Kidney (tissue), 11 donors: Measurements from ENCODE around the gene TLK2. TPM values are rescaled to one million over a fixed set of nuclear protein-coding genes. Genes with fewer than 3 reads are reported as not detected.
"Not testable (repeated sequence)": the region's sequence is repeated elsewhere in the genome, so short reads cannot be mapped to it uniquely, and the experiment has no call there.

Source experiments
- DNase-seq, 5 donors: peaks; one replicate each; pipeline ENCODE4 v3.0.0-alpha.2; 2013 to 2020
- FAIRE-seq: peaks from 2 replicates; lab custom pipeline; 2012; peaks lifted over from hg19 to GRCh38; lab: Jason Lieb, UNC
- H3K27ac ChIP-seq, 2 donors: one replicate each; pipeline ENCODE4 v1.7.0; 2013; ENCODE audit warnings: low read depth in 2 of 2, low read length in 2 of 2, inconsistent platforms in 1 of 2
- H3K27me3 ChIP-seq: one replicate; pipeline ENCODE4 v1.7.1; 2013; ENCODE audit warnings: low read length, inconsistent platforms; ENCODE audit not compliant: control insufficient read depth, insufficient read depth
- H3K36me3 ChIP-seq, 3 donors: one replicate each; pipeline versions ENCODE4 v1.7.0 to v1.7.1; 2013; ENCODE audit warnings: low read length in 3 of 3, control low read depth in 1 of 3, inconsistent platforms in 1 of 3; ENCODE audit not compliant: insufficient read depth in 3 of 3, control insufficient read depth in 2 of 3
- H3K4me1 ChIP-seq, 3 donors: one replicate each; pipeline versions ENCODE4 v1.7.0 to v1.7.1; 2013; ENCODE audit warnings: low read length in 3 of 3, inconsistent platforms in 1 of 3, low read depth in 1 of 3; ENCODE audit not compliant: control insufficient read depth in 2 of 3, insufficient read depth in 2 of 3
- H3K4me3 ChIP-seq, 3 donors: one replicate each; pipeline versions ENCODE4 v1.7.0 to v1.8.1; 2013; ENCODE audit warnings: low read length in 3 of 3, control low read depth in 1 of 3, inconsistent platforms in 1 of 3
- H3K9ac ChIP-seq, 3 donors: one replicate each; pipeline versions ENCODE4 v1.7.0 to v1.7.1; 2013; ENCODE audit warnings: low read length in 3 of 3, control low read depth in 1 of 3, inconsistent platforms in 1 of 3
- H3K9me3 ChIP-seq, 3 donors: one replicate each; pipeline versions ENCODE4 v1.7.0 to v1.7.1; 2013; ENCODE audit warnings: low read length in 3 of 3, control low read depth in 1 of 3, inconsistent platforms in 1 of 3; ENCODE audit not compliant: control insufficient read depth in 2 of 3, insufficient read depth in 1 of 3
- intact Hi-C: fragments of 100-400 bp; cut with DNase I; formaldehyde crosslinking; loops from one replicate; pipeline ENCODE4 v1.11.1; 2022
- polyA plus RNA-seq: library from polyadenylated mRNA; stranded (reverse); fragments of 350-450 nt; fragmentation: Illumina TruSeq; extraction: RNeasy Lipid Tissue Mini Kit (QIAGEN cat#74804); gene quantifications from one replicate; pipeline ENCODE4 v1.2.3, GENCODE V29; 2014; ENCODE audit warnings: low read depth, low replicate concordance; ENCODE audit not compliant: insufficient read depth
- total RNA-seq: library from RNA; stranded (reverse); fragmentation: NEBNext Ultra II Directional; extraction: Animal tissue kit (Norgen Biotek cat#: 25700); gene quantifications from one replicate; pipeline ENCODE4 v1.2.1, GENCODE V29; 2021
- donor health status: control.
- donor health status: control.
- donor health status: DM: yes; HTN: yes; CAD: no.
- donor health status: Normal renal cell carcinoma (clear cell type).

The TLK2 gene
- total and polyA plus RNA-seq, 2 donors from 2014 or later = 15.6 to 43.0 TPM

- DNase-seq, intact Hi-C loops, H3K9me3 ChIP-seq, H3K36me3 ChIP-seq, H3K4me1 ChIP-seq, H3K27me3 ChIP-seq, H3K4me3 ChIP-seq, H3K9ac ChIP-seq, H3K27ac ChIP-seq, FAIRE-seq: not testable (repeated sequence)
Measured at GRCh38 chr17:62510247-62510819, 31.7 kb downstream of the TLK2 start.

GRCh38 chr17:62511014-62511413 lies 32.4 kb downstream of the TLK2 start:
- H3K36me3 ChIP-seq, intact Hi-C loops, H3K9ac ChIP-seq, H3K4me3 ChIP-seq, H3K27me3 ChIP-seq, FAIRE-seq, DNase-seq, H3K4me1 ChIP-seq, H3K9me3 ChIP-seq, H3K27ac ChIP-seq: not testable (repeated sequence)

DNA sequence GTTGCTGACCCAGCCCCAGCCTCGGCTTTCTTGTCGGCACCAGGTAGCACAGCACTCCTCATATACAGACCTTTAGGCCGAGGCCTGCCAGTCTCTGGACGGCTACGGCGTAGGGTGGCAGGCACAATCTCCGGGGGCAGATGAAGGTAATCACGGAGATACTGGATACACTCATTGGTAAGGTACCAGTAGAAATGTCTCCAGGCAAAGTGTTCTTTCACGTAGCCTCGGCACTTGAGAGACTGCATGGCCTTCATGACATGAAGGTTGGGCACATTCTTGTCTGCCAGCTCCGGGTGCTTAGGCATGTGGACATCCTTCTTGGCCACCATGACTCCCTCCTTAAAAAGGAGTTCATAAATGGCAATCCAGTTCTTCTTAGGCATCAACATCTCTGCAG lies 37.8 kb downstream of the TLK2 start:
- H3K27ac ChIP-seq, H3K9me3 ChIP-seq, H3K4me3 ChIP-seq, H3K27me3 ChIP-seq, H3K4me1 ChIP-seq, H3K36me3 ChIP-seq, FAIRE-seq, DNase-seq, intact Hi-C loops, H3K9ac ChIP-seq: not testable (repeated sequence)

GRCh38 chr17:62521295-62521694 lies 42.7 kb downstream of the TLK2 start:
- DNase-seq, H3K27me3 ChIP-seq, H3K9me3 ChIP-seq, H3K4me3 ChIP-seq, FAIRE-seq, intact Hi-C loops, H3K27ac ChIP-seq, H3K36me3 ChIP-seq, H3K4me1 ChIP-seq, H3K9ac ChIP-seq: not testable (repeated sequence)

- H3K36me3 ChIP-seq, H3K9ac ChIP-seq, H3K27me3 ChIP-seq, FAIRE-seq, DNase-seq, H3K27ac ChIP-seq, H3K4me3 ChIP-seq, H3K9me3 ChIP-seq, H3K4me1 ChIP-seq, intact Hi-C loops: not testable (repeated sequence)
Measured at GRCh38 chr17:62524077-62524476, 45.5 kb downstream of the TLK2 start.

DNA sequence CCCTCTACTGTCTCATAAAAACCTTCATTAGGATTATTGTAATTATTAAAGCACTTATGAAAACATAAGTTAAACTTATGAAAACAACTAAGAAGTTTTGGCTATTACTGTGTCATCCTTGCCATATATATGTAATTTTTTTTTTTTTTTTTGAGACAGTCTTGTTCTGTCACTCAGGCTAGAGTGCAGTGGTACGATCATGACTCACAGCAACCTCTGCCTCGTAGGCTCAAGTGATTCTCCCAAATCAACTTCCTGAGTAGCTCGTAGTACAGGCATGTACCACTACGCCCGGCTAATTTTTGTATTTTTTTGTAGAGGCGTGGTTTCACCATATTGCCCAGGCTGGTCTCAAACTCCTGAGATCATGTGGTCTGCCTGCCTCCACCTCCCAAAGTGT lies 46.7 kb downstream of the TLK2 start:
- H3K27ac ChIP-seq, H3K27me3 ChIP-seq, intact Hi-C loops, H3K4me3 ChIP-seq, DNase-seq, H3K9ac ChIP-seq, FAIRE-seq, H3K36me3 ChIP-seq, H3K4me1 ChIP-seq, H3K9me3 ChIP-seq: not testable (repeated sequence)

- H3K36me3 ChIP-seq, H3K4me3 ChIP-seq, H3K9me3 ChIP-seq, H3K27ac ChIP-seq, DNase-seq, H3K27me3 ChIP-seq, H3K4me1 ChIP-seq, FAIRE-seq, H3K9ac ChIP-seq, intact Hi-C loops: not testable (repeated sequence)
Measured at GRCh38 chr17:62530936-62531335, 52.3 kb downstream of the TLK2 start.

- DNase-seq, H3K9ac ChIP-seq, H3K27me3 ChIP-seq, H3K9me3 ChIP-seq, H3K27ac ChIP-seq, H3K4me3 ChIP-seq, H3K36me3 ChIP-seq, intact Hi-C loops, H3K4me1 ChIP-seq, FAIRE-seq: not testable (repeated sequence)
Measured at GRCh38 chr17:62536557-62536956, 57.9 kb downstream of the TLK2 start.
